OCI-LY3 (cell line): ENCODE results near the gene DSG1.

Source experiments
- H2AFZ ChIP-seq: fragments of 200-600, 300-600 bp; shearing (Covaris generic); 2 replicates; pipeline ENCODE4 v1.6.0; 2014; ENCODE audit warnings: antibody characterized with exemption, low read depth, low read length
- H3K27ac ChIP-seq: fragments of 200-600, 300-600 bp; sonication (generic); 2 replicates; pipeline ENCODE4 v1.5.1; 2014; ENCODE audit warnings: mild to moderate bottlenecking, low read length, moderate library complexity, mixed read lengths
- H3K27me3 ChIP-seq: fragments of 200-600, 300-600 bp; sonication (generic); 2 replicates; pipeline ENCODE4 v1.6.1; 2014; ENCODE audit warnings: low read depth, low read length, mixed read lengths
- H3K36me3 ChIP-seq: fragments of 200-600, 300-600 bp; sonication (generic); replicated peaks from 2 replicates; pipeline ENCODE3; 2014; ENCODE audit warnings: low read depth, low read length, mixed read lengths
- H3K4me1 ChIP-seq: fragments of 300-600, 200-600 bp; sonication (generic); 2 replicates; pipeline ENCODE4 v1.6.1; 2014; ENCODE audit warnings: low read length, mixed read lengths
- H3K4me2 ChIP-seq: fragments of 200-600, 300-600 bp; sonication (generic); 2 replicates; pipeline ENCODE4 v1.6.1; 2014; ENCODE audit warnings: low read length, mixed read lengths
- H3K4me3 ChIP-seq: fragments of 300-600, 200-600 bp; sonication (generic); 2 replicates; pipeline ENCODE4 v1.5.1; 2014; ENCODE audit warnings: antibody characterized with exemption, mild to moderate bottlenecking, low read length, moderate library complexity
- H3K79me2 ChIP-seq: fragments of 300-600, 200-600 bp; shearing (Covaris generic); 2 replicates; pipeline ENCODE4 v1.6.1; 2014; ENCODE audit warnings: mild to moderate bottlenecking, low read length, mixed read lengths
- H3K9ac ChIP-seq: fragments of 300-600, 200-600 bp; shearing (Covaris generic); 2 replicates; pipeline ENCODE4 v1.6.0; 2014; ENCODE audit warnings: mild to moderate bottlenecking, low read length, moderate library complexity
- H3K9me3 ChIP-seq: fragments of 200-600, 300-600 bp; shearing (Covaris generic); 2 replicates; pipeline ENCODE4 v1.6.1; 2014; ENCODE audit warnings: low read length, mixed read lengths; ENCODE audit not compliant: insufficient read depth
- H4K20me1 ChIP-seq: fragments of 200-600, 300-600 bp; sonication (generic); 2 replicates; pipeline ENCODE4 v1.6.1; 2016; ENCODE audit warnings: low read length, mixed read lengths; ENCODE audit not compliant: insufficient read depth
- CTCF ChIP-seq: fragments of 200-600, 300-600 bp; sonication (generic); IDR thresholded peaks from 2 replicates; pipeline ENCODE4 v1.5.1; 2014; ENCODE audit warnings: antibody characterized with exemption, low read length, low read depth
- EZH2phosphoT487 ChIP-seq: fragments of 200-600 bp; shearing (Covaris generic); IDR thresholded peaks from 2 replicates; pipeline ENCODE4 v1.6.1; 2018; ENCODE audit warnings: antibody characterized with exemption, mixed run types, low read depth

DSG1 gene

DNA sequence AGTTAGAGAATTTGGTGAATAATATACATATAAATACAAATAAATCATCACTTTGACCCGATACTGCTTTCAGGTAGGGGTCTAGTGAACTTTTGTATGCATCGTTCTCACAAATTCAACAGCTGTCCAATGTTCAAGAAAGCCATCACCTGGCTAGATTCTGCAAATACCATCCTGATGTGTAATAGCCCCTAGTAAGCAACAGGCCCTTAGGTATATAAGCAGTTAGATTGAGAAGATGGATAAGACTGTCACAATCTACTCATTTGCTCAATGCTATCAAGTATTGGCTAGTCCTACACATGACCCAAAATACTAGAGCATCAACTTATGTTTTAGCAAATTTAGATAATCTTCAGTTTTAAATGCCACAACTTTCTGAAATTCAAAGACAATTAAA is 20.7 kb upstream of the DSG1 start:
- H4K20me1 ChIP-seq, result no peaks in the 10 kb centered on the region
- H3K79me2 ChIP-seq, result no peaks in the 10 kb centered on the region
- H3K36me3 ChIP-seq, result no peaks in the 10 kb centered on the region
- H3K27me3 ChIP-seq, result no peaks in the 10 kb centered on the region
- peaks cover 6% of the 10 kb centered on the region for H3K4me1 ChIP-seq
- H3K9ac ChIP-seq, result no peak overlapping the region
- no peak overlapping the region for H3K27ac ChIP-seq
- no peak for TF ChIP-seq EZH2phosphoT487
- TF ChIP-seq CTCF, result no peak
- H3K4me2 ChIP-seq, result no peak overlapping the region
- no peak overlapping the region for H2AFZ ChIP-seq
- H3K4me3 ChIP-seq, result no peak overlapping the region
- peaks cover under 1% of the 10 kb centered on the region; the same call in 1 of the 2 replicates for H3K9me3 ChIP-seq

- no peak overlapping the region for H3K4me2 ChIP-seq
- H3K4me3 ChIP-seq, result no peak overlapping the region
- no peak overlapping the region for H3K27ac ChIP-seq
- no peak overlapping the region for H3K9ac ChIP-seq
- H3K36me3 ChIP-seq, result no peaks in the 10 kb centered on the region
- H4K20me1 ChIP-seq, result no peaks in the 10 kb centered on the region
- H3K9me3 ChIP-seq, result no peaks in the 10 kb centered on the region
- H2AFZ ChIP-seq, result no peak overlapping the region
- no peaks in the 10 kb centered on the region for H3K79me2 ChIP-seq
- H3K4me1 ChIP-seq, result peaks cover 8% of the 10 kb centered on the region
- no peaks in the 10 kb centered on the region for H3K27me3 ChIP-seq
- TF ChIP-seq CTCF, result no peak
- no peak for TF ChIP-seq EZH2phosphoT487
Observed at GRCh38 chr18:31301201-31301655, 16.7 kb upstream of the DSG1 start.

- Histone ChIP-seq H3K9me3 (no peaks in the 10 kb centered on the region), H3K9ac (no peak overlapping the region), H3K4me3 (no peak overlapping the region), H2AFZ (no peak overlapping the region), H3K27me3 (no peaks in the 10 kb centered on the region), H4K20me1 (no peaks in the 10 kb centered on the region), H3K4me1 (peaks cover 8% of the 10 kb centered on the region), H3K79me2 (no peaks in the 10 kb centered on the region), H3K27ac (no peak overlapping the region), H3K4me2 (no peak overlapping the region), H3K36me3 (no peaks in the 10 kb centered on the region)
- TF ChIP-seq EZH2phosphoT487, result no peak
- no peak for TF ChIP-seq CTCF
Observed at GRCh38 chr18:31302991-31303390, 15.0 kb upstream of the DSG1 start.

DNA sequence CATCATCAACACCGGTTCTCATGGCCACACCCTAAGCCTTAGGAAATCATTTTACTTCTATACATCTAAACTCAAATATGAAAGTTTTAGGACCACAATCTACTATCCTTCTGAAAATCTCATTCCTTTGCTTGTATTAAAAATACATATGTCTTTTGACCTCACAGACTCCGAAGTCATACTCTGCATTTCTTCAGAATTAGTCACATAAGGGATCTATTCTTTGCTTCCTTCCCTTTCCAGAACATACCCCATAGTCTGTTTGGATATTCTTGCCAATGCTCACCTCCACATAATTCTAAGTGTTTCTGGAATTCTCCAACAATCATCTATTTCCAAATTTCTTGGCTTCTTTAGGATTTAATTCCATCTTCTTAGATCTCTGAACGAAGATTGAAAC is 14.2 kb upstream of the DSG1 start:
- H3K27me3 ChIP-seq, result no peaks in the 10 kb centered on the region
- no peak overlapping the region for H3K4me3 ChIP-seq
- no peak overlapping the region for H3K4me2 ChIP-seq
- no peak overlapping the region for H3K27ac ChIP-seq
- no peaks in the 10 kb centered on the region for H3K79me2 ChIP-seq
- H3K4me1 ChIP-seq, result peaks cover 8% of the 10 kb centered on the region
- no peak overlapping the region for H2AFZ ChIP-seq
- H3K36me3 ChIP-seq, result no peaks in the 10 kb centered on the region
- no peaks in the 10 kb centered on the region for H3K9me3 ChIP-seq
- no peaks in the 10 kb centered on the region for H4K20me1 ChIP-seq
- H3K9ac ChIP-seq, result no peak overlapping the region
- TF ChIP-seq EZH2phosphoT487, result no peak
- TF ChIP-seq CTCF, result no peak
